Keratinocyte (primary cell): ENCODE measurements around the gene EBF4. TPM values are rescaled to one million over a fixed set of nuclear protein-coding genes. Genes with fewer than 3 reads are reported as not detected.

Experiments used
- DNase-seq: peaks from one replicate; pipeline ENCODE4 v3.0.0-alpha.2; 2011; ENCODE audit warnings: low read depth, missing footprints, low spot score
- FAIRE-seq: peaks from 2 replicates; lab custom pipeline; 2011; peaks lifted over from hg19 to GRCh38; lab: Jason Lieb, UNC
- H2AFZ ChIP-seq: 2 replicates; pipeline ENCODE4 v1.6.0; 2012; ENCODE audit warnings: low read length, control low read depth, inconsistent platforms; ENCODE audit not compliant: control insufficient read depth
- H3K27ac ChIP-seq: 2 replicates; pipeline ENCODE4 v1.5.1; 2011; ENCODE audit warnings: low read length; ENCODE audit not compliant: control insufficient read depth, insufficient read depth
- H3K27me3 ChIP-seq: 3 replicates; pipeline ENCODE4 v1.6.0; 2011; ENCODE audit warnings: low read length; ENCODE audit not compliant: control insufficient read depth, insufficient read depth; ENCODE audit errors: extremely low read depth
- H3K36me3 ChIP-seq, 2 experiments: 2 replicates in 1 of 2; 3 replicates in 1 of 2; pipeline ENCODE4 v1.5.1; 2011; ENCODE audit warnings: low read length in 2 of 2, mild to moderate bottlenecking in 1 of 2; ENCODE audit not compliant: control insufficient read depth in 2 of 2, insufficient read depth in 2 of 2; ENCODE audit errors: extremely low read depth in 1 of 2
- H3K4me1 ChIP-seq: 3 replicates; pipeline ENCODE4 v1.5.1; 2011; ENCODE audit warnings: low read length; ENCODE audit not compliant: control insufficient read depth, insufficient read depth; ENCODE audit errors: extremely low read depth
- H3K4me2 ChIP-seq: 3 replicates; pipeline ENCODE4 v1.6.0; 2011; ENCODE audit warnings: low read depth, low read length; ENCODE audit not compliant: control insufficient read depth, insufficient read depth; ENCODE audit errors: extremely low read depth
- H3K4me3 ChIP-seq, 3 experiments: fragments of 200-600 bp in 1 of 3; sonication (generic) in 1 of 3; 2 replicates in 2 of 3; 3 replicates in 1 of 3; pipeline ENCODE4 v1.5.1; 2011 to 2016; ENCODE audit warnings: low read length in 3 of 3, mild to moderate bottlenecking in 3 of 3, control low read depth in 2 of 3, inconsistent platforms in 1 of 3, low read depth in 1 of 3, mixed read lengths in 1 of 3, mixed run types in 1 of 3, moderate library complexity in 1 of 3; ENCODE audit not compliant: control insufficient read depth in 2 of 3, insufficient read depth in 2 of 3; ENCODE audit errors: extremely low read depth in 1 of 3
- H3K79me2 ChIP-seq: 2 replicates; pipeline ENCODE4 v1.6.0; 2012; ENCODE audit warnings: low read length; ENCODE audit not compliant: control insufficient read depth, insufficient read depth
- H3K9ac ChIP-seq: 3 replicates; pipeline ENCODE4 v1.6.0; 2011; ENCODE audit warnings: low read length; ENCODE audit not compliant: control insufficient read depth, insufficient read depth; ENCODE audit errors: extremely low read depth
- H3K9me1 ChIP-seq: 3 replicates; pipeline ENCODE4 v1.6.0; 2011; ENCODE audit warnings: low read length; ENCODE audit not compliant: control insufficient read depth, insufficient read depth; ENCODE audit errors: extremely low read depth
- H3K9me3 ChIP-seq: 2 replicates; pipeline ENCODE4 v1.5.1; 2012; ENCODE audit warnings: low read depth, low read length; ENCODE audit not compliant: control insufficient read depth
- H4K20me1 ChIP-seq: 3 replicates; pipeline ENCODE4 v1.6.0; 2011; ENCODE audit warnings: low read length; ENCODE audit not compliant: control insufficient read depth, insufficient read depth; ENCODE audit errors: extremely low read depth
- EZH2 ChIP-seq: IDR thresholded peaks from one replicate; pipeline ENCODE4 v1.6.1; 2012; ENCODE audit warnings: inconsistent platforms, mild to moderate bottlenecking, low read length, moderate library complexity
- dilution Hi-C: fragments of 300-500 bp; cut with MboI; formaldehyde crosslinking; loops from one replicate; pipeline ENCODE4 v1.7.0; 2020; ENCODE audit warnings: low sequenced_read_pairs; ENCODE audit not compliant: extremely low pct_ligation_motif_present
- polyA plus RNA-seq, 5 experiments: library from polyadenylated mRNA; depleted of rRNA in 3 of 5; stranded (reverse) in 3 of 5; stranded (forward) in 1 of 5; unstranded in 1 of 5; fragments of >200 nt; gene quantifications; 1 replicate in 1 of 5; 2 replicates in 3 of 5; 3 replicates in 1 of 5; pipeline versions ENCODE4 v1.2.1 to v1.2.3, GENCODE V29; 2011 to 2012; ENCODE audit warnings: missing spikeins in 2 of 5, low read depth in 1 of 5, low replicate concordance in 1 of 5
- TF ChIP-seq, protein P1 (sequence below), 3 experiments: IDR thresholded peaks in 1 of 3; conservative IDR thresholded peaks in 1 of 3; optimal IDR thresholded peaks in 1 of 3; 2 replicates in 2 of 3; 3 replicates in 1 of 3; pipeline versions ENCODE3 to v1.5.1; 2011; ENCODE audit warnings: low read length in 3 of 3, mild to moderate bottlenecking in 3 of 3, moderate library complexity in 2 of 3, control low read depth in 1 of 3, inconsistent platforms in 1 of 3; ENCODE audit not compliant: insufficient read depth in 2 of 3; ENCODE audit errors: extremely low read depth in 1 of 3

The EBF4 gene
- polyA plus RNA-seq, 1 donor (not counting 4 experiments of a cell fraction or from before 2014, with no cell fraction given): not detected

- TF ChIP-seq, protein P1, sequence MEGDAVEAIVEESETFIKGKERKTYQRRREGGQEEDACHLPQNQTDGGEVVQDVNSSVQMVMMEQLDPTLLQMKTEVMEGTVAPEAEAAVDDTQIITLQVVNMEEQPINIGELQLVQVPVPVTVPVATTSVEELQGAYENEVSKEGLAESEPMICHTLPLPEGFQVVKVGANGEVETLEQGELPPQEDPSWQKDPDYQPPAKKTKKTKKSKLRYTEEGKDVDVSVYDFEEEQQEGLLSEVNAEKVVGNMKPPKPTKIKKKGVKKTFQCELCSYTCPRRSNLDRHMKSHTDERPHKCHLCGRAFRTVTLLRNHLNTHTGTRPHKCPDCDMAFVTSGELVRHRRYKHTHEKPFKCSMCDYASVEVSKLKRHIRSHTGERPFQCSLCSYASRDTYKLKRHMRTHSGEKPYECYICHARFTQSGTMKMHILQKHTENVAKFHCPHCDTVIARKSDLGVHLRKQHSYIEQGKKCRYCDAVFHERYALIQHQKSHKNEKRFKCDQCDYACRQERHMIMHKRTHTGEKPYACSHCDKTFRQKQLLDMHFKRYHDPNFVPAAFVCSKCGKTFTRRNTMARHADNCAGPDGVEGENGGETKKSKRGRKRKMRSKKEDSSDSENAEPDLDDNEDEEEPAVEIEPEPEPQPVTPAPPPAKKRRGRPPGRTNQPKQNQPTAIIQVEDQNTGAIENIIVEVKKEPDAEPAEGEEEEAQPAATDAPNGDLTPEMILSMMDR (optimal IDR thresholded peaks at IDR 0.05 in 1 of 3, IDR thresholded peaks at IDR 0.05 in 1 of 3, conservative IDR thresholded peaks at IDR 0.05 in 1 of 3; ENCODE audit: extremely low read depth in 1 of 3, insufficient read depth in 2 of 3, low read length in 3 of 3): no peak
- no peak for TF ChIP-seq EZH2
- Histone ChIP-seq H3K4me1 (no peaks in the 10 kb centered on the region), H3K27me3 (peaks cover 9% of the 10 kb centered on the region), H3K9me1 (no peaks in the 10 kb centered on the region), H2AFZ (no peak overlapping the region), H3K4me3 (no peak overlapping the region), H3K4me2 (no peak overlapping the region), H3K9me3 (no peaks in the 10 kb centered on the region), H4K20me1 (no peaks in the 10 kb centered on the region), H3K79me2 (no peaks in the 10 kb centered on the region), H3K36me3 (no peaks in the 10 kb centered on the region), H3K27ac (no peak overlapping the region), H3K9ac (no peak overlapping the region)
- dilution Hi-C loops: no loop called here
- FAIRE-seq (no peak), DNase-seq (no peak)
Measured at GRCh38 chr20:2775139-2775538, 82.6 kb downstream of the EBF4 start.

DNA sequence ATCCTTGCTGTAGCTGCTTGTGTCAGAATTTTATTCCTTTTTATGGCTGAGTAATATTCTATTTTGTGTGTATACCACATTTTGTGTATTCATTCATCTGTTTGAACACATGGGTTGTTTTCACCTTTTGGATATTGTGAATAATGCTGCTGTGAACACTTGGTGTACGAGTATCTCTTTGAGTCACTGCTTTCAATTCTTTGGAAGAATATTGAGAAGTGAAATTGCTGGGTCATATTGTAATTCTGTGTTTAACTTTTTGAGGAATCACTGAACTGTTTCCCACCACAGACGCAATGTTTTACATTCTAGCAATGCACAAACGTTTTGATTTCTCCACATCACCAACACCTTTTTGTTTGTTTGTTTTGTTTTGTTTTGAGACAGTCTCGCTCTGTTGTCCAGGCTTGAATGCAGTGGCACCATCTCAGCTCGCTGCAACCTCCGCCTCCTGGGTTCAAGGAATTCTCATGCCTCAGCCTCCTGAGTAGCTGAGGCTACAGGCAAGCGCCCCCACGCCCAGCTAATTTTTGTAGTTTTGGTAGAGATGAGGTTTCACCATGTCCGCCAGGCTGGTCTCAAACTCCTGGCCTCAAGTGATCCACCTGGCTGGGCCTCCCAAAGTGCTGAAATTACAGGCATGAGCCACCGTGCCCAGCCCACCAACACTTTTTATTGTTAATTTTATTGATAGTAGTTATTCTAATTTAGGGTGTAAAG is 86.2 kb downstream of the EBF4 start:
- Histone ChIP-seq H3K27me3 (peaks cover 3% of the 10 kb centered on the region), H3K9me3 (no peaks in the 10 kb centered on the region), H3K79me2 (no peaks in the 10 kb centered on the region), H3K27ac (no peak overlapping the region), H3K4me1 (no peaks in the 10 kb centered on the region), H4K20me1 (no peaks in the 10 kb centered on the region), H3K4me2 (no peak overlapping the region), H3K4me3 (no peak overlapping the region), H2AFZ (no peak overlapping the region), H3K36me3 (no peaks in the 10 kb centered on the region), H3K9ac (no peak overlapping the region), H3K9me1 (no peaks in the 10 kb centered on the region)
- no peak for TF ChIP-seq EZH2
- TF ChIP-seq, protein P1 (optimal IDR thresholded peaks at IDR 0.05 in 1 of 3, IDR thresholded peaks at IDR 0.05 in 1 of 3, conservative IDR thresholded peaks at IDR 0.05 in 1 of 3; ENCODE audit: extremely low read depth in 1 of 3, insufficient read depth in 2 of 3, low read length in 3 of 3): no peak
- DNase-seq (no peak), FAIRE-seq (no peak)
- dilution Hi-C loops: no loop called here
